LoVo (cell line): ENCODE measurements around the gene MLLT10.

ENCODE experiments used
- DNase-seq: peaks from one replicate; pipeline ENCODE4 v3.0.0-alpha.2; 2016; ENCODE audit warnings: low spot score

Gene MLLT10

GRCh38 chr10:21737106-21737505 is 203.1 kb downstream of the MLLT10 start:
- no peak for DNase-seq

DNA sequence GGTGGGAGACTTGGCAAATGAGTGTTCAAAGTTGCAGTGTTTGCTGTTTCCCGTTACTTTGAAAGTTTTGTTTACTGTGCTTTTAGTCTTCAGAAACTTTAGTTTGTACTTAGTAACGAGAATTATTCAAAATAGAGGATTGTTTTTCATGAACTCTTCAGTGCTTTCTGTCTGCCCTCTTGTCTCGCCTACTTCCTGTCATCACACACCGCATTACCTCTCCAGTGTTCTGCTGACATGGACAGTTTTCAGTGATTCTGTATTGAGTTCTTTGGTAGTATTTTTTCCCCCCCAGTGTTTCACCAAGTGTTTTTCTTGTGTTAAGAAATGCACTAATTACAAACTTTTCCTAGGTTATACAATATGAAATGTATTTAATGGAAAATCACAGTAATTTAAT is 207.0 kb downstream of the MLLT10 start:
- DNase-seq: no peak

DNA sequence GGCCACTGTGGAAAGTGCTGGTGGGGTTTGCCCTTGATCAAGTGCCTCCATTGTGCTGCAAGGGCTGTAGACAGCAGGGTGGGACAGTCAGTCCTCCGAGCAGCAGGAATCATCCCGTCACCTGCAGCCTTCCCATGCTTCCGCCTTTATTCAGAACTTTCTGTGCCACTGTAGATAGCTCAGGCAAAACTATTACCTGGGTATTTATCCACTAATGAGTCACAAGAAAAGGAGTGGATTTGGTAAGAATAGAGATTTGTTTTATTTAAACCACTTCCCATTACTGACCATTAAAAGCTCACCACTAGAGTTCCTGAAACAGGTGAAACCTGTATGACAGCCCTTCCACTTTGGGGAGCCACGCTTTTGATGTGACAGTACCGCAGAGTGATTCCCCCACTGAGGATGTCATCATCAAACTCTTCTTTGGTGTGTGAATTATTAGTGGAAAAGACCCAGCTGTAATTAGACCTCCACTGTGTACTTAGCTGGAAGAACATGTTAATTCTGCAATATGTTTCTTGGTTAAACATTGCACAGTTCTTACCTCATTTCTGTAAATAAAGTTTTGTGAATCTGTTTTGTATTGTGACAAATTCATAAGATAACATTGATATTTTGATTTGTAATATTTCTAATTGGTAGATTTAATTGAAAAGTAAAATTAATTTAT is 208.8 kb downstream of the MLLT10 start:
- DNase-seq: no peak

GRCh38 chr10:21744223-21744622 is 210.2 kb downstream of the MLLT10 start:
- no peak for DNase-seq

- no peak for DNase-seq
Observed at GRCh38 chr10:21746118-21746517, 212.1 kb downstream of the MLLT10 start.

GRCh38 chr10:21747809-21748208 is 213.8 kb downstream of the MLLT10 start:
- no peak for DNase-seq

- no peak for DNase-seq
Observed at GRCh38 chr10:21749788-21750187, 215.8 kb downstream of the MLLT10 start.

- peak; percentile 48 for DNase-seq
Observed at GRCh38 chr10:21750424-21750823, 216.4 kb downstream of the MLLT10 start.

- DNase-seq: peak; percentile 82
Observed at GRCh38 chr10:21751341-21752310, 217.6 kb downstream of the MLLT10 start.

GRCh38 chr10:21753497-21754270 is 219.7 kb downstream of the MLLT10 start:
- no peak for DNase-seq

- no peak for DNase-seq
Observed at GRCh38 chr10:21754410-21755011, 220.5 kb downstream of the MLLT10 start.

GRCh38 chr10:21756707-21757106 is 222.7 kb downstream of the MLLT10 start:
- no peak for DNase-seq

DNA sequence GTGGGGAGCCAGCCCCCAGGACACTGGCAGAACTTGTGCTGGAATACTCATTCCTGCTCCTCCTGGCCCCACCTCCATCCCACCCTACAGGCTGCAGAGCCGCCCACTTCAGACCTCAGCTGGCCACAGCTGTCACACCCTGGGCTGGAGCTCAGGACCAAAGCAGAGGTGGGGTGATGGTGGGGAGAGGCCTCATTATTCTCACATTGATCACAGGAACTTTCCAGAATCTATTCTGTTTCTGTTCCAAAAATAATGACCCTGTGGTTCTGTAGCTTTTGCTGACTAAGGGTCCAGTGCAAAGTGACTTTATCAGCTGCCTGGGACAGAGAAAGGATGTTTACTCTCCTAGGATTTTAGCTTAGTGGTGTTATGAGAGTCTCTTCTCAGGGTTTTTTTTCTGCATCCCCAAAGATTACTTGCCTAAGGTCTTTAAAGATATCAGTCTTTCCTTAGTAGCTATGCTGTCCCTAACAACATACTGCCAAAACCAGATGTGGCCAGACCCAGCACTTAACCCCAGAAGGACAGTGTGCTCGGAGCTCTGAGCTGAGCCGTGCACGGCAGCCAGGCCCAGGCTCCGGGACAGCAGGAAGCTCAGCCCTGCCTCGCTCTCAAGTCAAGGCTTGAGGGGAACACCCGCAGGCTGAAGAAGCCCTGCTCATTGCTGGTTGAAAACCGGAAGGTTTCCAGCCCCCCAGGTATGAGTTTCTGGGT is 223.3 kb downstream of the MLLT10 start:
- DNase-seq: no peak

GRCh38 chr10:21758239-21758638 is 224.2 kb downstream of the MLLT10 start:
- no peak for DNase-seq

GRCh38 chr10:21758696-21759095 is 224.7 kb downstream of the MLLT10 start:
- DNase-seq: no peak

- DNase-seq: no peak
Observed at GRCh38 chr10:21759232-21759631, 225.2 kb downstream of the MLLT10 start.

GRCh38 chr10:21760332-21760731 is 226.3 kb downstream of the MLLT10 start:
- DNase-seq: no peak

DNA sequence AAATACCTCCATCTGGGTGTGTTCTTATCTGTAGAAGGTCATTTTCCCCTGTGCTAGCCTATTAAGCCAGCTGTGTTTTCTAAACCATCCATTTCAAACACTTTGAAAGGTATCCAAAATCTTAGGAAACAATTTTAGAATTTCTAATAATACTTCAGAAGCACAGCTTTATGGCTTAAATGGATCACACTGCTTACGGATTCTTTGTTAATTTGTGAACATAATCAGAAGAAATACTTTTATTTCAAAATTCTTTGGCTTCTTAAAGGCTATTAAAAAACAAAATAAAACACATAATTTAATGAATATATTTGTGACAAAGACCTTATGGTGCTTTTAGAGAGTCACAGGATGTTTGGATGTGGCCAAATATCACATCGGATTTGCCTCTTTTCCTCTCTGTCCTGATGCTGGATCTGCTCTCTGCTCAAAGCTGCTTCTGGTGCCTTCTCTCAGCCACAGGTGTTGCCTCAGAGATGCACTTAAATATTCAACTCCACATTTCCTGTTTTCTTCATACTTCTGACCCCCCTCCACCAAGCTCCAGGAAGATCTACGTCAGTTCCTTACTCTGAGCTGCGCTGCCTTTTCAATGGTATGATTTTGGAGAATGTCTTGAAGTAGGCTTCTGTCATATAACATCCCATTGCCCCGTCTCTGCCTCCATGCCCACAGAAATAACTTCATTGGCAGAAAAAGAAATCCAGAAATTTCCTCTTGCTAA is 230.6 kb downstream of the MLLT10 start:
- DNase-seq: no peak

GRCh38 chr10:21769041-21769440 is 235.0 kb downstream of the MLLT10 start:
- DNase-seq: no peak

- no peak for DNase-seq
Observed at GRCh38 chr10:21771219-21771618, 237.2 kb downstream of the MLLT10 start.

DNA sequence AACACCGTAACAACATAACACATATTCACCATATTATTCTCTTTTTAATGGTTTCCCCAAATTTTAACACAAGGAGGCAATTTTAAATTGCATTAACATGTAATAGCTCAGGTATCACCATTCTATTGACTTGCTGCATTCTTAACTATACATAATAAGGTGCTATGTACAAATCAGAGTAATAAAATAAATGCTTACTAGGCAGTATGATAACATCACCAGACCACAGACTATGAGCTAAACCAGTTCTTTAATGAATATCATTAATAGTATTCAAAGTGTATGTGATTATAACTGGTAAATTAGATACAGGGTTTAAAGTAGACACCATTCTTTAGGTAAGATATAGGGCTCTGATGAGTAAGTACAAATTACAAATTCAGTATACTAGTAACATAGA is 242.9 kb downstream of the MLLT10 start:
- DNase-seq: no peak
